SK-N-MC (cell line): ENCODE data around the gene PALMD.

Source experiments
- EZH2 ChIP-seq: fragments of 200-600 bp; sonication (generic); IDR thresholded peaks from one replicate; pipeline ENCODE4 v1.6.1; 2017; ENCODE audit warnings: antibody characterized with exemption
- POLR2AphosphoS5 ChIP-seq: IDR thresholded peaks from 2 replicates; pipeline ENCODE4 v1.6.1; 2012; ENCODE audit warnings: mild to moderate bottlenecking, low read depth, low read length, borderline replicate concordance

DNA sequence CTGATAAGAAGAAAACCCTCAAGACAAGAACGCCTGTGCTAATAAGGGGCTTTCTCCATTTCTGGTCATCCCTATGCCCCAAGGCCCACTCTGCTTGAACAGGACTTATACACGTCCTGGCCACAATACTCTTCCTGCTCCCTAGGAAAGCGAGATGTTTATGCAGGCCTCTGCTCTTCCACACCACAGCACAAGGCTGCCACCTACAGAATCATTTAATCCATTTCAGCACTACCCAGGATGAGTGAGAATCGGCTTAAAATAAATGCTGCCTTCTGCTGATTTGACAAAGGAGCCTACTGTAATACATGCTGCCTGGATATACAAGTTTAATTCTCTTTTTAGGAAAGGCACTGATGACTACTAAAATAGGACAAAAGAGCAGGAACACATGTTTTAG, 91.1 kb downstream of the PALMD start:
- TF ChIP-seq POLR2AphosphoS5 (no peak), EZH2 (no peak)
